H1 (cell line): ENCODE data around the gene IPO7. TPM values are rescaled to one million over a fixed set of nuclear protein-coding genes. Genes with fewer than 3 reads are reported as not detected.
"Not testable (repeated sequence)": the region's sequence is repeated elsewhere in the genome, so short reads cannot be mapped to it uniquely, and the experiment has no call there.

Source experiments
- CTCF ChIA-PET: fragments of 300-600 bp; sonication (Branson Sonifier 250); formaldehyde crosslinking; loops from one replicate; lab custom pipeline; 2021; ENCODE audit not compliant: partially characterized antibody; lab: Charles Lee
- POLR2A ChIA-PET: fragments of 300-600 bp; sonication (Branson Sonifier 250); formaldehyde crosslinking; loops from one replicate; lab custom pipeline; 2021; ENCODE audit warnings: inconsistent platforms; ENCODE audit not compliant: partially characterized antibody; lab: Charles Lee
- DNase-seq, 2 experiments: peaks; one replicate each; pipeline versions ENCODE4 v3.0.0 to v3.0.0-alpha.2; 2010 to 2022; ENCODE audit warnings: low spot score in 2 of 2, low read depth in 1 of 2, mixed read lengths in 1 of 2
- FAIRE-seq: peaks from 2 replicates; lab custom pipeline; 2011; peaks lifted over from hg19 to GRCh38; lab: Jason Lieb, UNC
- H2AFZ ChIP-seq: 2 replicates; pipeline ENCODE4 v1.8.1; 2012; ENCODE audit warnings: low read length, inconsistent platforms
- H2AK5ac ChIP-seq: 2 replicates; pipeline ENCODE4 v1.6.1; 2013; ENCODE audit warnings: low read depth, low read length
- H2BK120ac ChIP-seq: replicated peaks from 2 replicates; pipeline ENCODE3; 2013; ENCODE audit warnings: low read depth, low read length, inconsistent platforms
- H2BK12ac ChIP-seq: 2 replicates; pipeline ENCODE4 v1.6.1; 2013; ENCODE audit warnings: low read depth, low read length
- H2BK15ac ChIP-seq: 2 replicates; pipeline ENCODE4 v1.6.1; 2013; ENCODE audit warnings: low read length
- H2BK20ac ChIP-seq: 2 replicates; pipeline ENCODE4 v1.6.1; 2013; ENCODE audit warnings: low read length
- H2BK5ac ChIP-seq: 2 replicates; pipeline ENCODE4 v1.6.1; 2013; ENCODE audit warnings: low read depth, low read length
- H3K14ac ChIP-seq: 2 replicates; pipeline ENCODE4 v1.6.1; 2013; ENCODE audit warnings: inconsistent platforms; ENCODE audit not compliant: insufficient read length
- H3K18ac ChIP-seq: 2 replicates; pipeline ENCODE4 v1.6.1; 2013; ENCODE audit warnings: low read length; ENCODE audit errors: extremely low read depth
- H3K23ac ChIP-seq: 2 replicates; pipeline ENCODE4 v1.6.1; 2013; ENCODE audit warnings: inconsistent platforms; ENCODE audit not compliant: insufficient read length
- H3K23me2 ChIP-seq: 2 replicates; pipeline ENCODE4 v1.6.1; 2013; ENCODE audit warnings: low read depth, low read length
- H3K27ac ChIP-seq: 2 replicates; pipeline ENCODE4 v1.6.1; 2011; ENCODE audit warnings: low read depth, low read length, inconsistent platforms
- H3K27me3 ChIP-seq, 4 experiments: replicated peaks in 1 of 4; 1 replicate in 1 of 4; 2 replicates in 3 of 4; pipeline versions ENCODE4 v1.6.1 to v1.8.1; 2011 to 2013; ENCODE audit warnings: low read length in 3 of 4, mild to moderate bottlenecking in 3 of 4, inconsistent platforms in 2 of 4, mixed read lengths in 2 of 4, moderate library complexity in 1 of 4; ENCODE audit not compliant: control insufficient read depth in 3 of 4, insufficient read depth in 3 of 4; ENCODE audit errors: extremely low read depth in 1 of 4
- H3K36me3 ChIP-seq, 4 experiments: 2 replicates each; pipeline versions ENCODE4 v1.6.1 to v1.8.1; 2011 to 2013; ENCODE audit warnings: mild to moderate bottlenecking in 4 of 4, low read length in 3 of 4, moderate library complexity in 2 of 4, control low read depth in 1 of 4, inconsistent platforms in 1 of 4; ENCODE audit not compliant: insufficient read depth in 4 of 4, control insufficient read depth in 2 of 4
- H3K4ac ChIP-seq: replicated peaks from 2 replicates; pipeline ENCODE3; 2013; ENCODE audit warnings: low read length, low read depth, mixed read lengths, inconsistent platforms; ENCODE audit not compliant: insufficient read length
- H3K4me1 ChIP-seq, 4 experiments: replicated peaks in 1 of 4; 1 replicate in 1 of 4; 2 replicates in 3 of 4; pipeline versions ENCODE4 v1.6.1 to v1.8.1; 2011 to 2013; ENCODE audit warnings: low read length in 3 of 4, inconsistent platforms in 2 of 4, mixed read lengths in 1 of 4; ENCODE audit not compliant: insufficient read depth in 4 of 4, control insufficient read depth in 3 of 4
- H3K4me2 ChIP-seq, 2 experiments: 2 replicates each; pipeline versions ENCODE4 v1.6.1 to v1.8.1; 2011 to 2013; ENCODE audit warnings: low read depth in 2 of 2, low read length in 2 of 2, control low read depth in 1 of 2, inconsistent platforms in 1 of 2, mild to moderate bottlenecking in 1 of 2; ENCODE audit not compliant: insufficient read depth in 1 of 2
- H3K4me3 ChIP-seq, 4 experiments: fragments of 200-600, 300-600 bp in 1 of 4; sonication (generic), shearing (Covaris generic), sonication (Bioruptor Twin) in 1 of 4; 2 replicates each; pipeline versions ENCODE4 v1.5.1 to v1.8.1; 2011 to 2016; ENCODE audit warnings: low read length in 4 of 4, low read depth in 3 of 4, control low read depth in 2 of 4, inconsistent platforms in 2 of 4, mild to moderate bottlenecking in 2 of 4, mixed read lengths in 1 of 4, moderate library complexity in 1 of 4; ENCODE audit not compliant: insufficient read depth in 2 of 4; ENCODE audit errors: extremely low read depth in 1 of 4
- H3K56ac ChIP-seq: replicated peaks from 2 replicates; pipeline ENCODE3; 2013; ENCODE audit warnings: low read depth, mild to moderate bottlenecking, mixed read lengths, low read length, inconsistent platforms; ENCODE audit not compliant: insufficient read length
- H3K79me1 ChIP-seq: 2 replicates; pipeline ENCODE4 v1.6.1; 2013; ENCODE audit warnings: low read depth, low read length, control low read depth
- H3K79me2 ChIP-seq, 2 experiments: 2 replicates each; pipeline versions ENCODE4 v1.6.1 to v1.8.1; 2012 to 2013; ENCODE audit warnings: low read length in 2 of 2, mild to moderate bottlenecking in 2 of 2, inconsistent platforms in 1 of 2; ENCODE audit not compliant: insufficient read depth in 2 of 2, control insufficient read depth in 1 of 2
- H3K9ac ChIP-seq, 4 experiments: replicated peaks in 1 of 4; 1 replicate in 1 of 4; 2 replicates in 3 of 4; pipeline versions ENCODE4 v1.6.1 to v1.8.1; 2011 to 2013; ENCODE audit warnings: low read depth in 3 of 4, low read length in 3 of 4, control low read depth in 2 of 4, mild to moderate bottlenecking in 2 of 4, moderate library complexity in 2 of 4, inconsistent platforms in 1 of 4; ENCODE audit errors: extremely low read depth in 1 of 4
- H3K9me3 ChIP-seq, 2 experiments: 2 replicates each; pipeline versions ENCODE4 v1.6.1 to v1.8.1; 2012 to 2013; ENCODE audit warnings: mild to moderate bottlenecking in 2 of 2, moderate library complexity in 2 of 2, control low read depth in 1 of 2, inconsistent platforms in 1 of 2, low read depth in 1 of 2, low read length in 1 of 2, mixed read lengths in 1 of 2; ENCODE audit not compliant: insufficient read depth in 2 of 2
- H4K20me1 ChIP-seq, 2 experiments: replicated peaks in 1 of 2; 2 replicates each; pipeline versions ENCODE3 to v1.8.1; 2011 to 2013; ENCODE audit warnings: inconsistent platforms in 2 of 2, low read length in 2 of 2, mild to moderate bottlenecking in 1 of 2; ENCODE audit not compliant: insufficient read depth in 2 of 2, control insufficient read depth in 1 of 2
- H4K5ac ChIP-seq: 2 replicates; pipeline ENCODE4 v1.6.1; 2013; ENCODE audit warnings: low read length, low read depth, mixed read lengths, inconsistent platforms; ENCODE audit not compliant: insufficient read length
- H4K8ac ChIP-seq: 2 replicates; pipeline ENCODE4 v1.8.0; 2013; ENCODE audit warnings: mild to moderate bottlenecking, moderate library complexity, low read length, inconsistent platforms; ENCODE audit not compliant: insufficient read depth; ENCODE audit errors: extremely low read depth
- H4K91ac ChIP-seq: replicated peaks from 2 replicates; pipeline ENCODE3; 2013; ENCODE audit warnings: low read length, mixed read lengths, inconsistent platforms; ENCODE audit not compliant: insufficient read length
- WGBS, 2 experiments: shearing (Covaris generic) in 1 of 2; methylation state at CpG; one replicate each; pipeline versions ENCODE4 v1.1.6 to v1.1.7; 2013 to 2015; ENCODE audit warnings: low lambda C conversion rate in 2 of 2, mixed read lengths in 2 of 2, inconsistent platforms in 1 of 2, low coverage in 1 of 2, missing lambda C conversion rate in 1 of 2; ENCODE audit not compliant: insufficient replicate concordance in 2 of 2, insufficient coverage in 1 of 2, insufficient read length in 1 of 2; ENCODE audit errors: extremely low coverage in 1 of 2, missing lambda C conversion rate in 1 of 2; 5-methylcytosine and 5-hydroxymethylcytosine counted together
- polyA plus RNA-seq, 7 experiments: library from polyadenylated mRNA; depleted of rRNA in 3 of 7; stranded (reverse) in 5 of 7; unstranded in 2 of 7; fragments of >200 nt in 5 of 7; fragments of 200-250 nt in 2 of 7; gene quantifications; 1 replicate in 5 of 7; 2 replicates in 1 of 7; 4 replicates in 1 of 7; pipeline versions ENCODE4 v1.2.1 to v1.2.3, GENCODE V29; 2011 to 2013; ENCODE audit warnings: missing spikeins in 2 of 7, mixed read lengths in 2 of 7
- total RNA-seq: library from RNA; stranded (reverse); fragmentation: NEBNext Ultra II Directional; extraction: Animal tissue kit (Norgen Biotek cat#: 25700); gene quantifications from 2 replicates; pipeline ENCODE4 v1.2.1, GENCODE V29; 2021

Gene IPO7
- total and polyA plus RNA-seq, 2 of the 8 experiments (the other 6 are each of a cell fraction or from before 2014, with no cell fraction given) = 45.9 to 259 TPM

DNA sequence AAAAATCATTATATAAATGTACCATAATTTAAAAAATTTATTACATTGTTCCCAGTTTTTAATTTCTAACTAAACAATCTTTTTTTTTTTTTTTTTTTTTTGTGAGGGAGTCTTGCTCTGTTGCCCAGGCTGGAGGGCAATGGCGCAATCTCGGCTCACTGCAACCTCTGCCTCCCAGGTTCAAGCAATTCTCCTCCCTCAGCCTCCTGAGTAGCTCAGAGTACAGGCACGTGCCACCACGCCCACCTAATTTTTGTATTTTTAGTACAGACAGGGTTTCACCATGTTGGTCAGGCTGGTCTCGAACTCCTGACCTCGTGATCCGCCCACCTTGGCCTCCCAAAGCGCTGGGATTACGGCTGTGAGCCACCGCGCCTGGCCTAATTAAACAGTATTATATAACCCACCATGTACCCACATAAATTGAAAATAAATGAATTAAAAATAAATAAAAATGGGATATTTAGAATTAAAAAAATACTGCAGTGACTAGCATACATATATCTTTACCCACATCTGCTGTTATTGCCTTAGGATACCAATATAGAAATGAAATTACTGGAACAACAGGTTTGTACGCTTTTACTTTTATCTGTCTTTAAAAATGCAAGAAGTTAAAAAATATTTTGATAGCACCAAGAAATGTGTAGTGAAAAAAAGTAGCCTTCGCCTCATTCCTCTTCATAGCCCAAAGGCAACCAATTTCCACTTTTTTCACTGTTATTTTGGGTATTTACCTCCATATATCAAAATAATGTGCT, 23.4 kb upstream of the IPO7 start:
- H3K27me3 ChIP-seq, H3K9ac ChIP-seq, H3K4me3 ChIP-seq, H4K8ac ChIP-seq, H3K23ac ChIP-seq, CTCF ChIA-PET, H3K27ac ChIP-seq, H3K14ac ChIP-seq, H2BK5ac ChIP-seq, H3K9me3 ChIP-seq, H3K79me2 ChIP-seq, H3K36me3 ChIP-seq, H3K56ac ChIP-seq, H2BK15ac ChIP-seq, H2BK20ac ChIP-seq, H2BK12ac ChIP-seq, DNase-seq, H4K91ac ChIP-seq, FAIRE-seq, H3K4ac ChIP-seq, POLR2A ChIA-PET, H2BK120ac ChIP-seq, H2AFZ ChIP-seq, H3K4me2 ChIP-seq, H3K23me2 ChIP-seq, H2AK5ac ChIP-seq, H4K5ac ChIP-seq, H3K18ac ChIP-seq, H4K20me1 ChIP-seq, H3K79me1 ChIP-seq: not testable (repeated sequence)
- 96% methylated on average over 13 of the region's 13 CpGs; no CpG with 5 or more reads in 1 of the 2 experiments for WGBS, 2 experiments
- H3K4me1 ChIP-seq = peaks cover 4 to 15% (median 10%) of the 10 kb centered on the region in 4 experiments
